D341Med (cell line): Measurements from ENCODE around the gene C11orf24.
"Not testable (repeated sequence)": the region's sequence is repeated elsewhere in the genome, so short reads cannot be mapped to it uniquely, and the experiment has no call there.

ENCODE experiments used
- DNase-seq: peaks from one replicate; pipeline ENCODE4 v3.0.0; 2012; ENCODE audit warnings: low spot score

Gene C11orf24

GRCh38 chr11:68298659-68299516 is 27.1 kb upstream of the C11orf24 start:
- DNase-seq, result no peak

DNA sequence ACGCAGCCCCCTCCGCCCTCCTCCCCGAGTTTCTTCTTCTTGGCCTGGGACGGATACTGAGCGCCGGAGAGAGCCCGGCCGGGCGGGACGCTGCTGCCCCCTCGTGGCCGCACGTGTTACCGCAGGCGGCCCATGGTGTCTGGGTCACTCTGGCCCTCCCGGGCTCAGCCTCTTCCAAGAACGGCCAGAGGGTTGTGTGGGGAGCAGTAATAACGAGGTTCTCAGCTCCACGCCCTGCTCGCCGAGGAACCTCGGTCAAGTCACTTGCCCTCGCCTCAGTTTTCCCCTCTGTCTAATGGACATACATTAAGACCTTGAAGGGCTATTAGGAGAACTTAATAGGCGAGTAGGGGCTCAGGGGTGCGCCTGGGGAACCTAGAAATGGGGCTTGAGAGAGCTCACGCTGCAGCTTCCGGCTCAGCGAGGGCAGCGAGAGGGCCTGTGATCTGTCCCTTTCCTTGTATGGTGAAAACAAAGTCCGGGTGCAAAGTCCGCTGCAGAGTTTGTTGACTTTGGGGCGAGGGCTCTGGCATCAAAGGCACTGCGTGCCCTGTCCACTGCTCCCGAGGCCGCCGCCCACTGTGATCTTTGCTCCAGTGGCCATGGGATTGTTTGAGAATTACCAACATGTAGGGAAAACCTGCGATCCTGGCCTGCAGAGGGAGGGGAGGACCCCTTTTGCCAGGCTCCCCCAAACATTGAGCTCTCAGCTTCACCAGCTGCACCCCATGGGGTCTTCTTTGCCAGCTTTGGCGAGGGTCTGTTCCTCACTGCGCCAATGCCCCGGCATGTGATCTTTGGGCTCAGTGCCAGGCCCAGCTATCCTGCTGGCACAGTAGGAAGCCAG is 26.3 kb upstream of the C11orf24 start:
- DNase-seq, result peak; percentile 91

DNA sequence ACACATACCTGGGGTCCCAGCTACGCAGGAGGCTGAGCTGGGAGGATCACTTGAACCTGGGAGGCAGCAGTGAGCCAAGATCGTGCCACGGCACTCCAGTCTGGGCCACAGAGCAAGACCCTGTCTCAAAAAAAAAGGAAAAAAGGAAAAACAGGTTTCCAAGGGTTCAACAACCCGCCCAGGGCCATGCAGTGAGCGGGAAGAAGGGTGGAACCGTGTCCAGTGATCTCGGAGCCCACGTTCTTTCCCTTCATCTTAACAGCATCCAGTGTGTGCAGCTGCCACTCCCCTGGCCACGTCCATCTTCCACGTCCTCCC is 25.7 kb upstream of the C11orf24 start:
- no peak for DNase-seq

DNA sequence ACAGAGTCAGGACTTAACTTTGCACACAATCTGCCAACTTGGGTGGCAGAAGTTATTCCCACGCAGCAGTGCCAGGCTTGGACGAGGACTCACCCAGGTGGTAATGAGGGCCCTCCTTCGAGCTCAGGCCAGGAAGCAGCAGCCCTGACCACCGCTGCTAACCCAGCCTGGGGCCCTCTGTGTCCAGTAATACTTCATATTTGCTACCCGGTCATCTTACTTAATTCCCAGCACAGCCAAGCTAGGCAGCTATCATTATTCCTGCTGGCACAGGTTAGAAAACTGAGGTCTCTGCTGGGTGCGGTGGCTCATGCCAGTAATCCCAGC is 25.2 kb upstream of the C11orf24 start:
- no peak for DNase-seq

DNA sequence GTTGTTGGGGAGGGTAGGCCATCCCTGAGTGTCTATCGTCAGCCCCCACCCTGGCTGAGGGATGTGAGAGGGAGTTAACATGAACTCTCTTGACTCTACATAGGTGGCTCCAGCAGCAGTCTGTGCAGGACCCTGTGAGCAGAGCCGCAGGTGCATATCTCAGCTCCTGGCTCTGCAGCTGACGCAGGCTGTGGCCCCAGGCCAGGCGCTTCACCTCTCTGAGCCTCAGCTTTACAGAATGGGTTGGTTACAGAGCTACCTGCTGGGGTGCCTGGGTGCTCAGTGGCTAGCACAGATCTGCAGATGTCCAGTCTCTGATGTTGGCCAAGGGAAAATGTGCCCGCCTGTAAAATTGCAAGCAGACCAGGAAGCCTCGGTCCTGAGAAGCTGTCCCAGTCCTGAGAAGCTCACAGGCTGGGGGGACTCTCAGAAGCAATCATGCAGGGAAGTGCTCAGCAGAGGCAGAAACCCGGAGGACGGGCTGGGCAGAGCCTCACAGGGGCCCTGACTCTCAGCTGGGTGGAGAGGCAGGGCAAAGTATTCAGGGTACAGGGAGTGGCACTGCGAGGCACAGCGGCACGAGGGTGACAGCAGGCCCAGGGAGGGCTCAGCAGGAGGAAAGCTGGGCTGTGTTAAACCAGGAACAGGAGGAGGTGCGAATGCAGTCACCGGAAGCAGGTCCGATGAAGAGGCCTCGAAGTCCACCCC is 24.7 kb upstream of the C11orf24 start:
- no peak for DNase-seq

GRCh38 chr11:68295940-68296339 is 24.2 kb upstream of the C11orf24 start:
- DNase-seq, result no peak

DNA sequence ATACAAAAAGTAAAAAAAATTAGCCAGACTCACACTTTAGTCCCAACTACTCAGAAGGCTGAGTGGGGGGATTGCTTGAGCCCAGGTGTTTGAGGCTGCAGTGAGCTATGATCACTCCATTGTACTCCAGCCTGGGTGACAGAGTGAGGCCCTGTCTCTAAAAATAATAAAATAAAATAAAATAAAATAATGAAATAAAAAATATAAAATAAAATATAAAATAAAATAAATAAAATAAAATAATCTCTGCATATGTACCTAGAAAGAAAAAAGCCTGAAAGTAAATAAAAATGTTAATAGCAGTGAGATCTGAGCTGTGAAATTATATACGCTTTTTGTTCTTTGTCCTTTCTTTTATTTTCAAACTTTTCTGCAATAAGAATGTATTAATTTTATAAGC is 23.5 kb upstream of the C11orf24 start:
- no peak for DNase-seq

GRCh38 chr11:68293708-68294107 is 21.9 kb upstream of the C11orf24 start:
- DNase-seq, result no peak

GRCh38 chr11:68289456-68289855 is 17.7 kb upstream of the C11orf24 start:
- no peak for DNase-seq

GRCh38 chr11:68287419-68287818 is 15.6 kb upstream of the C11orf24 start:
- no peak for DNase-seq

DNA sequence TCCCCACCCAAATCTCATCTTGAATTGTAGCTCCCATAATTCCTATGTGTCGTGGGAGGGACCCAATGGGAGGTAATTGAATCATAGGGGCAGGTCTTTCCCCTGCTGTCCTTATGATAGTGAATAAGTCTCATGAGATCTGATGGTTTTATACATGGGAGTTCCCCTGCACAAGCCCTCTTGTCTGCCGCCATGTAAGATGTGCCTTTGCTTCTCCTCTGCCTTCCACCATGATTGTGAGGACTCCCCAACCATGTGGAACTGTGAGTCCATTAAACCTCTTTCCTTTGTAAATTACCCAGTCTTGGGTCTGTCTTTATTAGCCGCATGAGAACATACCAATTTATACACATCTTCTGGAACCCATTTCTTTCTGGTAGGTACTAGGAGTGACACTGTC is 12.8 kb upstream of the C11orf24 start:
- DNase-seq, result not testable (repeated sequence)

- no peak for DNase-seq
Observed at GRCh38 chr11:68282861-68283230, 11.1 kb upstream of the C11orf24 start.

- no peak for DNase-seq
Observed at GRCh38 chr11:68282141-68282860, 10.5 kb upstream of the C11orf24 start.

DNA sequence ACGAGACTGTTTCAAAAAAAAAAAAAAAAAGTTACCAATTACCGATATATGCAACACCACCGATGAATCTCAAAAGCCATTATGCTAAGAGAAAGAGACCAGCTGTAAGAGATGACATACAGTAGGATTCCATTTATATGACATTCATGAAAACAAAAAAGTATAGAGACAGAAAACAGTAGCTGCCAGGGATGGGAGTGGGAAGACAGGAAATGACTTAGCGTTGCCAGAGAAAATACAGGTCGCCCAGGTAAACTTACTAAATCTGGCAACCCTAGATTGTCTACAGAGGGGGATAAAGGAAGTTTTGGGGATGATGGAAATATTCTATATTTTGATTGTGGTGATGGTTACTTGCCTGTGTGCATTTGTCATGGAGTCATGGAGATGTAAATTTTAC is 7.9 kb upstream of the C11orf24 start:
- no peak for DNase-seq

DNA sequence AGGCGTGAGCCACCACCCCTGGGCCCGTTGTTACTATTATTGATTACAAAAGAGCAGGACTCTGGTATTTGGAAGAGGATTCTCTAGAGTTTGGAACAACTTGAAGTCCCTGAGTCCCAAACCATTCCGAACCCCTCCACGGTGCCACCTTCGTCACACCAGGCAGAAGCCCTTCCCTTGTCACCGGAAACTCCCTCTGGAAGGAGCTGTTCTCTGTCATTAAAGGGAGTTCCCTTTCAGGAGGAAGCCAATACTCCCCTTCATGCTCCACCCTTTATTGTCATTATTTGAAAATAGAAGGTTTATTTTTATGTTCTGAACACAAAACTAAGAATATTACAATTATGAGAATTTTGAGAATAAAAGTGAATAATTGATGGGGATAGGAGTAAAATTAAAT is 5.1 kb upstream of the C11orf24 start:
- DNase-seq, result no peak

DNA sequence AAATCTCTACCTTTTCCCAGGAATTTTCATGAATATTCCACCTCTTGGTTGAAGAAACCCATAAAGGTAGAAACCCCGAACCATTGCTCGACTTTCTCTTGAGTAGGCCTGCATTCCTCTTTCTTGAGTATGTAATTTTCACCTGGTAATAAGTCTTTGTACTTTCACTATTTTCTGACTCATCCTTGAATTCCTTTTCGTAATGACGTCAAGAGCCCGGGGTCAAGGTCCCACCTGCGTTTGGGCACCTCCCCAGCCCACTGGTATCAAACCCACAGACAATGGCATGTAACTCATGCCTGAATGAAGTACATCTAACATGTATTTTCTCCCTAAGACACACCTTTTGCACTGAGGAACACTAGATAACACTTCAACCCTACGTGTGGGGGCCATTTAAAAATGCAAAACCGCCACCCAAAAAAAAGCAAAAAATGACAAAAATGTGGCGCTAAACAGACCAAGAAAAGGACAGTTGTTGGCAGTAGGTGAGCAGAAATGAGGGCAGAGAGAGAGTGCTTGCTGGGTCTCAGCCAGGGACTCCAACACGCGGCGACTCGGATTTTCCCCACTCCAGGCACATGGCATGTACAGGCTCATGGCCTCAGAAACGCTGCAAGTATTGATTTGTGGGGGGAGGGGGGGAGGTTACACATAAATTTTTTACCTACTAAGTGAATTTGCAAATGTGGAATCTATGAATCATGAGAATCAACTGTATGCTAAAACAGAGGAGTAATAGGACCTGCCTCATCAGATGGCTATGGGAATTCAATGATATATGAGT is 4.1 kb upstream of the C11orf24 start:
- DNase-seq, result no peak

GRCh38 chr11:68274306-68274705 is 2.5 kb upstream of the C11orf24 start:
- DNase-seq, result no peak

DNA sequence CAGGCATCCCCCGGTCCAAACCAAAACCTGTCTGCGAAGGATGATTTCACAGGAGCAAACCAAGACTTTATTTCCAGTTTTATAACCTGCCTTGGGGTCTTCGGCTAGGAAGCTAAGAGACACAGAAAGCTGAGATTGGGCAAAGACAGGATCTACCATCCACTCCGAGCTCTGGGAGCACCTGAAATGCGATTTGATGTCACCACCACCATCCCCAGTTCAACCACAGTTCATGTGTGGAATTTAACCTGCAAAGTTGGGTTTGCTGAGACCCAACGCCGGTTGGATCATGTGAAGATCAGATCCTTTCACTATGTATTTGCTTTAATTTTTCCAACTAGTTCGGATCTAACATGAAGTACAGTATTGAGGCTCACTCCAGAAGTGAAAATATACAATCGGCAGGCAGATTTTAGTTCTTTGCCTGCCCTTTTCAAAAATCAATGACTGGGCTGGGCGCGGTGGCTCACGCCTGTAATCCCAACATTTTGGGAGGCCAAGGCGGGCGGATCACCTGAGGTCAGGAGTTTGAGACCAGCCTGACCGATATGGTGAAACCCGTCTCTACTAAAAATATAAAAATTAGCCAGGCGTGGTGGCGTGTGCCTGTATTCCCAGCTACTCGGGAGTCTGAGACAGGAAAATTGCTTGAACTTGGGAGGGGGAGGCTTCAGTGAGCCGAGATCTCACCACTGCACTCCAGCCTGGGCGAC is 1.4 kb upstream of the C11orf24 start:
- no peak for DNase-seq

DNA sequence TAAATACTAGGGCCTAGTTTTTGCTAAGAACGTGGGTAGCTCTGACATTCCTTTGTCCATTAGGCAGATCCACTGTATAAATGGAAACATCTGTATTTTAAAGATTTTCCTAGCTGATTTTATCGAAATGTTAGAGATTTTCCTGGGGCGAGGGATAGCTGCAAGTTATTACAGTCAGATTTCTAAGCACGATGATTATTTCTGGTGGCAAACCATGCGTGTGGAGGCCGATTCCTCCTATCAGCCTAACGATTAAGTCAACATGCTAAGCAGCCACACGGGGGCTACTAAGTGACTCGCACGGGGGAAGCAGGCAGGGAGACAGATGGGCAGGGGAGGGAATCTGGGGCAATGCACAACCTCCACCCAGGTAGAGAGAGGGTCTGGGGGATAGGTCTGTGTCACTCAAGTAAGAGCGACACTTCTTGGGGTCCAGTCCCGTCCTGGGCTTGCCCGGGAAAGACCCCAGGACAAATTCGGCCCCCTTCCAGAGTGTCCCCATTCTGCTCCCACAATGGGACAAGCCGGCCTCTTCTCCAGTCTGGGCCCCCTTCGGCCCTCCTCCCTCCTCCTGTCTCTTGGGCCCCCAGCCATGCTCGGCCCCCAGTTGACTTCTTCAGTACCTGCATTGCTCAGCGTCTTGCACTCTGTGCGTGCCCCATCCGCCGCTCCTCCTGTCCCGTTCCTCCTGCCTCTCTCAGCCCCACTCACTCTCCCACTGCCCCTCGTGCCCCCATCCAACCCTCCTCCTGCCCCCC is 571 bp downstream of the C11orf24 start:
- DNase-seq, result peak; percentile 86
